HEK293 (cell line): ENCODE data around the gene PUM1.
A peak's percentile ranks its signal among the peaks of the same experiment; 100 is the strongest.

Source experiments
- CTCF ChIA-PET: fragments of 350-600 bp; formaldehyde crosslinking; extraction: SDS; loops from one replicate; lab custom pipeline; 2021; ENCODE audit warnings: antibody characterized with exemption; lab: Yijun Ruan, JAX
- POLR2A ChIA-PET: fragments of 300-600 bp; formaldehyde crosslinking; extraction: SDS; loops from one replicate; lab custom pipeline; 2020; ENCODE audit warnings: antibody characterized with exemption, inconsistent platforms; lab: Yijun Ruan, JAX
- H3K27ac ChIP-seq: fragments of 200-500 bp; sonication (Bioruptor generic); 2 replicates; pipeline ENCODE4 v1.5.1; 2014; ENCODE audit warnings: low read depth, low read length, control low read depth, inconsistent platforms; ENCODE audit errors: extremely low read depth
- H3K36me3 ChIP-seq, 2 experiments: fragments of 200-500 bp in 1 of 2; sonication (Bioruptor generic) in 1 of 2; 1 replicate in 1 of 2; 2 replicates in 1 of 2; pipeline ENCODE4 v1.5.1; 2014 to 2017; ENCODE audit warnings: inconsistent platforms in 2 of 2, low read length in 2 of 2; ENCODE audit not compliant: control insufficient read depth in 2 of 2, insufficient read depth in 1 of 2
- H3K4me1 ChIP-seq: fragments of 200-500 bp; sonication (Bioruptor generic); 2 replicates; pipeline ENCODE4 v1.5.1; 2014; ENCODE audit warnings: mild to moderate bottlenecking, low read length, inconsistent platforms; ENCODE audit not compliant: control insufficient read depth, insufficient read depth
- H3K4me3 ChIP-seq: 2 replicates; pipeline ENCODE4 v1.5.1; 2011; ENCODE audit warnings: low read depth, mild to moderate bottlenecking, control low read depth, low read length, moderate library complexity
- H3K9me3 ChIP-seq: fragments of 200-500 bp; sonication (Bioruptor generic); 2 replicates; pipeline ENCODE4 v1.5.1; 2014; ENCODE audit warnings: low read depth, low read length, inconsistent platforms; ENCODE audit not compliant: control insufficient read depth, insufficient read depth
- EGR2 ChIP-seq: fragments of 450-650 bp; formaldehyde crosslinking; IDR thresholded peaks from 2 replicates; pipeline ENCODE4 v1.5.1; 2016; ENCODE audit warnings: low read depth, missing biosample characterization, missing genetic modification characterization
- ELK4 ChIP-seq: IDR thresholded peaks from 2 replicates; pipeline ENCODE4 v1.6.1; 2011; ENCODE audit warnings: mild to moderate bottlenecking, low read depth, low read length, borderline replicate concordance
- FEZF1 ChIP-seq: fragments of 450-650 bp; formaldehyde crosslinking; IDR thresholded peaks from 2 replicates; pipeline ENCODE4 v1.5.1; 2016; ENCODE audit warnings: missing biosample characterization, missing genetic modification characterization
- GLI2 ChIP-seq: fragments of 450-650 bp; formaldehyde crosslinking; IDR thresholded peaks from 2 replicates; pipeline ENCODE4; 2017; ENCODE audit warnings: missing biosample characterization, missing genetic modification characterization, low read depth, borderline replicate concordance
- KLF7 ChIP-seq: fragments of 450-650 bp; formaldehyde crosslinking; IDR thresholded peaks from 2 replicates; pipeline ENCODE4 v1.5.1; 2016; ENCODE audit warnings: missing biosample characterization, missing genetic modification characterization, borderline replicate concordance
- KLF9 ChIP-seq: fragments of 450-650 bp; formaldehyde crosslinking; IDR thresholded peaks from 2 replicates; pipeline ENCODE4 v1.5.1; 2016; ENCODE audit warnings: missing biosample characterization, missing genetic modification characterization, low read depth
- ZBTB1 ChIP-seq: fragments of 450-650 bp; formaldehyde crosslinking; IDR thresholded peaks from 2 replicates; pipeline ENCODE4 v1.5.1; 2016; ENCODE audit warnings: missing biosample characterization, missing genetic modification characterization
- ZBTB49 ChIP-seq: fragments of 450-650 bp; formaldehyde crosslinking; IDR thresholded peaks from 2 replicates; pipeline ENCODE4 v1.5.1; 2016; ENCODE audit warnings: missing biosample characterization, missing genetic modification characterization, low read depth
- ZBTB7A ChIP-seq: fragments of 450-650 bp; formaldehyde crosslinking; IDR thresholded peaks from 2 replicates; pipeline ENCODE4 v1.5.1; 2016; ENCODE audit warnings: low read depth, missing biosample characterization, missing genetic modification characterization
- ZFP3 ChIP-seq: fragments of 450-650 bp; formaldehyde crosslinking; IDR thresholded peaks from 2 replicates; pipeline ENCODE4 v1.5.1; 2016; ENCODE audit warnings: low read depth, missing biosample characterization, missing genetic modification characterization
- ZNF138 ChIP-seq: fragments of 450-650 bp; formaldehyde crosslinking; IDR thresholded peaks from 2 replicates; pipeline ENCODE4 v1.5.1; 2016; ENCODE audit warnings: missing biosample characterization, missing genetic modification characterization, borderline replicate concordance
- ZNF146 ChIP-seq: fragments of 450-650 bp; formaldehyde crosslinking; IDR thresholded peaks from 2 replicates; pipeline ENCODE4 v1.5.1; 2016; ENCODE audit warnings: missing biosample characterization, missing genetic modification characterization
- ZNF16 ChIP-seq: fragments of 450-650 bp; formaldehyde crosslinking; IDR thresholded peaks from 2 replicates; pipeline ENCODE4 v1.5.1; 2016; ENCODE audit warnings: low read depth, missing biosample characterization, missing genetic modification characterization
- ZNF266 ChIP-seq: fragments of 450-650 bp; formaldehyde crosslinking; IDR thresholded peaks from 2 replicates; pipeline ENCODE4 v1.5.1; 2016; ENCODE audit warnings: missing biosample characterization, missing genetic modification characterization, low read depth
- ZNF561 ChIP-seq: fragments of 450-650 bp; IDR thresholded peaks from 2 replicates; pipeline ENCODE4 v1.5.1; 2018; ENCODE audit warnings: missing biosample characterization, missing genetic modification characterization, borderline replicate concordance
- ZNF580 ChIP-seq: fragments of 450-650 bp; formaldehyde crosslinking; IDR thresholded peaks from 2 replicates; pipeline ENCODE4 v1.5.1; 2016; ENCODE audit warnings: missing biosample characterization, missing genetic modification characterization
- ZNF623 ChIP-seq: fragments of 450-650 bp; formaldehyde crosslinking; IDR thresholded peaks from 2 replicates; pipeline ENCODE4 v1.5.1; 2016; ENCODE audit warnings: missing biosample characterization, missing genetic modification characterization
- ZNF677 ChIP-seq: fragments of 450-650 bp; IDR thresholded peaks from 2 replicates; pipeline ENCODE4 v1.5.0; 2018; ENCODE audit warnings: missing biosample characterization, mild to moderate bottlenecking, missing genetic modification characterization, moderate library complexity
- ZNF704 ChIP-seq: fragments of 450-650 bp; formaldehyde crosslinking; IDR thresholded peaks from 2 replicates; pipeline ENCODE4 v1.5.1; 2016; ENCODE audit warnings: missing biosample characterization, missing genetic modification characterization
- ZNF768 ChIP-seq: fragments of 450-650 bp; formaldehyde crosslinking; IDR thresholded peaks from 2 replicates; pipeline ENCODE4 v1.5.1; 2018; ENCODE audit warnings: missing biosample characterization, mild to moderate bottlenecking, missing genetic modification characterization
- ZNF792 ChIP-seq: fragments of 450-650 bp; formaldehyde crosslinking; IDR thresholded peaks from 2 replicates; pipeline ENCODE4 v1.5.1; 2016; ENCODE audit warnings: missing biosample characterization, missing genetic modification characterization

PUM1 gene

GRCh38 chr1:30905403-30905802, 160.1 kb downstream of the PUM1 start:
- H3K4me1 ChIP-seq = peaks cover 8% of the 10 kb centered on the region; the same call in 1 of the 2 replicates
- H3K36me3 ChIP-seq = no peaks in the 10 kb centered on the region
- ChIA-PET POLR2A (interaction anchor here (0.7 to 1.2 kb wide), 2 partner anchors 104 to 169 kb away, joined by 3 to 5 read pairs; no protein-coding TSS in a partner anchor), CTCF (interaction anchor here (0.7 to 4.8 kb wide), 4 partner anchors 103 to 439 kb away, joined by 4 to 56 read pairs (median 7); no protein-coding TSS in a partner anchor)
- H3K4me3 ChIP-seq = no peak overlapping the region
- no peaks in the 10 kb centered on the region for H3K9me3 ChIP-seq
- TF ChIP-seq ZNF580 (tag by site-specific recombination) (peak; percentile 47; the same call in 1 of the 2 replicates), ELK4 (no peak), EGR2 (tag by site-specific recombination) (no peak), ZBTB49 (tag by site-specific recombination) (no peak), ZNF561 (tag by site-specific recombination) (no peak), ZNF16 (tag by site-specific recombination) (no peak), GLI2 (tag by site-specific recombination) (no peak), ZFP3 (no peak), ZNF704 (no peak), ZNF677 (tag by site-specific recombination) (no peak), ZBTB7A (no peak), ZNF146 (no peak), ZNF768 (tag by site-specific recombination) (peak; percentile 98)
- H3K27ac ChIP-seq = no peak overlapping the region

GRCh38 chr1:30904962-30905335, 160.6 kb downstream of the PUM1 start:
- no peaks in the 10 kb centered on the region for H3K9me3 ChIP-seq
- H3K36me3 ChIP-seq = no peaks in the 10 kb centered on the region
- POLR2A ChIA-PET = interaction anchor here (1.2 kb wide), 1 partner anchor 104 kb away, joined by 5 read pairs; no protein-coding TSS in a partner anchor
- H3K4me1 ChIP-seq = peaks cover 8% of the 10 kb centered on the region; the same call in 1 of the 2 replicates
- TF ChIP-seq ZBTB1 (tag by site-specific recombination) (no peak), KLF9 (tag by site-specific recombination) (no peak), ZNF792 (tag by site-specific recombination) (no peak), ZNF266 (tag by site-specific recombination) (no peak), ZNF138 (tag by site-specific recombination) (no peak), KLF7 (no peak), FEZF1 (no peak), ZNF623 (tag by site-specific recombination) (no peak)
- no peak overlapping the region for H3K27ac ChIP-seq
- CTCF ChIA-PET = interaction anchor here (0.7 to 4.8 kb wide), 4 partner anchors 103 to 438 kb away, joined by 4 to 56 read pairs (median 7); no protein-coding TSS in a partner anchor
- no peak overlapping the region for H3K4me3 ChIP-seq
